ENCODE measurements around the gene PPRC1.

PPRC1 gene

GRCh38 chr10:102139281-102140110 lies 6.7 kb downstream of the PPRC1 start:
- TF ChIP-seq CTCF (IDR thresholded peaks at IDR 0.05), result no peak
- peaks cover 0 to 1% of the 10 kb centered on the region in 2 experiments for H3K4me1 ChIP-seq (ENCODE audit: control insufficient read depth in 1 of 2, insufficient read depth in 1 of 2, low read depth in 1 of 2, low read length in 1 of 2)
- no peaks in the 10 kb centered on the region for H3K27me3 ChIP-seq
- H3K4me3 ChIP-seq (ENCODE audit: low read depth in 1 of 2, low read length in 1 of 2), result no peak overlapping the region
- peaks cover 41% of the 10 kb centered on the region for H3K36me3 ChIP-seq
- H3K9me3 ChIP-seq, result no peaks in the 10 kb centered on the region
- H3K27ac ChIP-seq, result no peak overlapping the region

- no peak for TF ChIP-seq CTCF (IDR thresholded peaks at IDR 0.05)
- no peak overlapping the region for H3K4me3 ChIP-seq (ENCODE audit: low read depth in 1 of 2, low read length in 1 of 2)
- no peaks in the 10 kb centered on the region for H3K27me3 ChIP-seq
- H3K36me3 ChIP-seq, result peaks cover 46% of the 10 kb centered on the region
- no peaks in the 10 kb centered on the region for H3K9me3 ChIP-seq
- no peak overlapping the region for H3K27ac ChIP-seq
- H3K4me1 ChIP-seq (ENCODE audit: control insufficient read depth in 1 of 2, insufficient read depth in 1 of 2, low read depth in 1 of 2, low read length in 1 of 2), result no peaks in the 10 kb centered on the region
Measured at GRCh38 chr10:102140218-102140617, 7.4 kb downstream of the PPRC1 start.

GRCh38 chr10:102140913-102141540 lies 8.2 kb downstream of the PPRC1 start:
- Histone ChIP-seq H3K27me3 (no peaks in the 10 kb centered on the region), H3K9me3 (no peaks in the 10 kb centered on the region), H3K4me3 (ENCODE audit: low read depth in 1 of 2, low read length in 1 of 2) (no peak overlapping the region), H3K4me1 (ENCODE audit: control insufficient read depth in 1 of 2, insufficient read depth in 1 of 2, low read depth in 1 of 2, low read length in 1 of 2) (no peaks in the 10 kb centered on the region), H3K27ac (no peak overlapping the region), H3K36me3 (peaks cover 46% of the 10 kb centered on the region)
- no peak for TF ChIP-seq CTCF (IDR thresholded peaks at IDR 0.05)

- H3K27me3 ChIP-seq, result no peaks in the 10 kb centered on the region
- H3K36me3 ChIP-seq, result peaks cover 46% of the 10 kb centered on the region
- no peaks in the 10 kb centered on the region for H3K4me1 ChIP-seq (ENCODE audit: control insufficient read depth in 1 of 2, insufficient read depth in 1 of 2, low read depth in 1 of 2, low read length in 1 of 2)
- no peaks in the 10 kb centered on the region for H3K9me3 ChIP-seq
- no peak overlapping the region for H3K27ac ChIP-seq
- TF ChIP-seq CTCF (IDR thresholded peaks at IDR 0.05), result no peak
- H3K4me3 ChIP-seq (ENCODE audit: low read depth in 1 of 2, low read length in 1 of 2), result no peak overlapping the region
Measured at GRCh38 chr10:102141583-102142107, 8.8 kb downstream of the PPRC1 start.

- no peak for TF ChIP-seq CTCF (IDR thresholded peaks at IDR 0.05)
- peaks cover 0 to 6% of the 10 kb centered on the region in 2 experiments for H3K4me1 ChIP-seq (ENCODE audit: control insufficient read depth in 1 of 2, insufficient read depth in 1 of 2, low read depth in 1 of 2, low read length in 1 of 2)
- no peak overlapping the region for H3K27ac ChIP-seq
- H3K4me3 ChIP-seq (ENCODE audit: low read depth in 1 of 2, low read length in 1 of 2), result no peak overlapping the region
- no peaks in the 10 kb centered on the region for H3K9me3 ChIP-seq
- H3K27me3 ChIP-seq, result no peaks in the 10 kb centered on the region
- H3K36me3 ChIP-seq, result peaks cover 20% of the 10 kb centered on the region
Measured at GRCh38 chr10:102146971-102147428, 14.2 kb downstream of the PPRC1 start.

All from neutrophil (primary cell).